Stimulated activated naive CD4-positive, alpha-beta T cell (primary cell): ENCODE results near the gene FAM53B.

ENCODE experiments used
- DNase-seq, 6 experiments: peaks; one replicate each; lab custom pipeline; 2025; lab: John Stamatoyannopoulos, UW

FAM53B gene

DNA sequence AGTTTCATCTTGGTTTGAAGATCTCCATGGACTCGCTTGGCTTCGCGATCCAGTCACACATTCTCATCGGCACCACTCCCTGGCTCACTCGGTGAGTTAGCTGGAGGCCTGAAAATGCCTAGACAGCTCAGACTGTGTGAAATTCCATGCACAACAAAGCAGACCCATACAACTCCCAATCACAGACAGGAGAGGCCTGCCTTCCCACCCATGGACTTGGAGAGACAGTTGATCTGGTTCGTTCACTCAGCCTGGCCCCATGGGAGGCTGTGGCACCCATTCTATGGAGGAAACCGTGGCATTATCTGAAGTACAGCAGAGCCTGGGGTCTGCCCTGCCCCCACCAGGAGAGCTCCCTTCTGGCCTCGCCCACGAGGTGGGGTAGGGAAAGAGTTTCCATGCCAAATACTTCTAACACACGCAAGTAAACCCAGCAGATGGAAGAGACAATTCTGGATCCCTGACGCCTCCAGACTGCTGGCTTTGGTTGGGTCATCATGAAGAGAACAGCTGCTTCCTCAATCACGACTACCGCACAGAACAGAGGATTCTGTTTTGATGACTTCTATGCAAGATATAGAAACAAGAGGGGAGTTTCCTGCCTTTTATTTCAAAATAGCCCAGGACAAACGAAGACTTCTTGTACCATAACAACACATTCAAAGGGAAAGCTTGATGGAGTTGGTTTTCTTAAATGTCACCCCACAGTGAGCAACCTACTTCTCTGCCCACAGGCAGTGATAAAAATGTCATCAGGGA lies 15.9 kb downstream of the FAM53B start:
- peak in 3 of 6 experiments; percentile 23 to 69 (median 63) for DNase-seq

DNA sequence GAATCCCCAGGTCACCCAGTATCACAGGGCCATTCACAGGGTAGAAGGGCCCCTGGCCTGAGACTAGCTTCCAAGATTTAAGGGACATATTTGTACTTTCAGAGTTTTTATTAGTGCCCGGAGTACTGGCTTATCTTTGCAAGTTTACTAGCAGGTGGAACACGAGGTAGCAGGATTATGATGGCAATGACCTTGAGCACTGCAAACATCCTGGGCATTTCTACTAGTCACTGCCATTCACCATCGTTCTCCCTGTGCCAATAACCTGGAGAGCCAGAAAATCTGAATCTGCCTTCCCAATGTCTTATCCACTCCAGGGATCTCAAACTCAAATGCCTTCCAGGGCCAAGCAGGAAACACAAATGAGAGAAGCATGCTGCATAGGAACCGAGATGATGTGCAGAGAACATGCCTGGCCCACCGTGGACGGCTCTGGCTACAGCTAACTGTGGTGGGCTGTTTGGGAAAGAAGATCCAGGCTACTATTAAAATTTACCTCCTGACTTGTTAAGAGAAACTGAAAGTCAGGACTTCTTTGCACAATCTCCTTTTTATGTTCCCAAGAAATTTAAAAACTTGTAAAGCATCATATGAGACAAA lies 16.7 kb downstream of the FAM53B start:
- DNase-seq = no peak

GRCh38 chr10:124725791-124726190 lies 18.4 kb downstream of the FAM53B start:
- no peak for DNase-seq

GRCh38 chr10:124725171-124725631 lies 19.0 kb downstream of the FAM53B start:
- no peak for DNase-seq

DNA sequence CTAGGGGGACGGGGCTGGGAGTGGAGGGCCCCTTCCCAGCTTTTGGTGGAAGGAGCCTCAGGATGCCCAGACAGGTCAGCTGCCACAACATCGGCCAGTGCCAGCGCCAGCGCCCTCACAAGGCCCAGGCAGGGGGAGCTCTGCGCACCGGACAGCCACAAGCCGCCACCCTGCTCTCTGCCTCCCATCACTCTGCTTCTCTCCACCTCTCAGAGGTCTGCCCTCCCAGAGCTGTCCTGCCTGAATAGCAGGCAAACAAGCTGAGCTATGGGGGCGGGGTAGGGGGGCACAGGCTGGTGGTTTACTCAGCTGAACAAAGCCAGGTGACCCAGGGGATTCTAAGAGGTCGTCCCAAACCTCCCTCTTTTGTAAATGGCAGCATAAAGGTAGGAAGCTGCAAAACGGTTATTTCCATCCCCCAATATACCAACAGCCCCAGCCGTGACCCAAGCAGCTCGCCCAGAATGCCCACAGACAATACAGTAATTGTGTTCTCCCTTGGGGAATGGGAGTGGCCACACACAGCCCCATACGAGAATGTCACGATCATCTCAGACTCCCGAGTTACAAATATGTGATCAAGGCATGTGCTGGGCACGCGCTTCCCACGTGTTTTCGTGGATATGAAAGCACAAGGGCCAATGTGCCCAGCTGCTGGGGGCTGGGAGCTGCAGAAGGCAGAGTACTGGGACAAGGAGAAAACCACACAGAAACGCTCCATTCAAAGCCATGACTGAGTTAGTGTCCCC lies 19.7 kb downstream of the FAM53B start:
- DNase-seq = no peak

DNA sequence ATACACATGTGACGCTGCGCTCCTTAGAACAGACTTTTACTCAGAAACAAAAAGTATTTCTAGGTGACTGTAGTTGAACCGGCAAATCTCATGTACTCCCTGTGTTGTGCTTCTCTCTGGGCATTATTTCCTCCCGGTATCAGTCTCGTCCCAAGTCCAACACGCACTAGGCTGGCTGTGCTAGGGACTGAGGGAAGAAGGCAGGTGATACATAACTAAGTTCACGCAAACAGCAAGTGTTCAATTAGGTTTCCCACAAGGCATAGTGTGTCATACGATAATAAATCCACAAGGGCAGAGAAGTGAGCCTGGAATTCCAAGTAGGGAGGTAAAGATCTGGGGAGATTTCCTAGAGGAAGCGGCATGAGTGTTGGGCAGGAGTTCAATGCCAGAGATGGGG lies 20.4 kb downstream of the FAM53B start:
- DNase-seq = no peak

GRCh38 chr10:124722798-124723783 lies 21.1 kb downstream of the FAM53B start:
- DNase-seq = peak in 4 of 6 experiments; percentile 17 to 47 (median 25)

DNA sequence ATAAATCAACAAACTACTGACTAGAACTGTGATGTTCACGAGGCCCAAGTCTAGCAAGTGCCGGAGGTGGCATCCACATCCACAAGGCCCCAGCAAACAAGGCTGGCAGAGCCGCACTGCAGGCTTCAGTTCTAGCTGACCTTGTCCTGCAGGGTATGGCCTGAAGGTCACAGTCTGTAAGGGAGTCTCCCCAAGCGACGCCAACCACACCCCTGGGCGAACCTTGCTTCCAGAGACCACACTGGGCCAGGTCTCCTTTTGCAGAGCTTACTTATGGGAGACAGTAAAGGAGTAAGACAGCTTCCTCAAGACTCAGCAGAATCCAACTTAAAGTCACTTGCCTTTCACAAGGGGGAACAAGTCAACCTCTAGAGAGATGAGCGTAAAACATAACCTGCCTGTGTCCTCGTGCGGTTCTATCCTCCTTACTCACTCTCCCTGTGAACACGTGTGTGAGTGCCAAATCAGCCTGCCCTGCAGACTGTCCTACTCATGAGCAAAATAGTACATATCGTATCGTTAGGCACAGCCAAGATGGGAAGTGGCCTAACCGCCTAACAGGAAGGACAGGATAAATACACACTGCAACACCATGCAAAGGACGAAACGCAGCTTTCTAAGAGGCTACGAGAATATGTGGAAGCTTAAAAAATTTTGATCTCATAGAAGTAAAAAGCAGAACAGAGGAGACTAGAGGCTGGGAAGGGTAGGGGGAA lies 22.7 kb downstream of the FAM53B start:
- DNase-seq = peak in 1 of 6 experiments; percentile 11

DNA sequence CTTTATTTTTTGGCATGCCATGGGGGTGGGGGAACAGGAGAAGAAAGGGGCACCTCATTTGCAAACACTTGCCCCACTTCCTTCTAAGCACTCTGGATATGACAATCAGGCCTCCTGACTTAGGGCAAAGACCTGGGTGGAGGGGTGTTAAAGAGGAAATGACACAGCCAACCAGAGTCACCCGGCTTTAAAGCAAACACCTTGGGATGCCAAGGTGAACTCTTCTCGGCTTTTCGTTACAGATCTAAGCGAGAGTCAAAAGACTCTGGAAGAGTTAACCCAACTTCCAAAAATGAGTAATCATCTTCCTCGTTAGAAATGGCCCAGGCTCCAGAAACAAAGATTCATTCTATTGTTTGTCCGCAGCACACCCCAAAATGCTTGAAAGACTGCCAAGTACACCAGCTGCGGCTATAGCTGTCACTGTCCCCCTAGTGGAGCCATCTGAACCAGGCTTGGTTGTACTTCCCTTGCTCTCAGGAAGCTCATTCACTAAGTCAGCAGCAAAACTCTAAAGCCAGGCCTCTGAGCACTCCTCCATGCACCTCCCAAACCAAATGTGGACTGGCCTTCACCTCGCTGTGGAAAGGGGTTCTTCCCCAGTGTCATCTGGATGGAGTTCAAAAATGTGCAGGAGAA lies 24.8 kb downstream of the FAM53B start:
- DNase-seq = peak; percentile 47 to 90 (median 70)

DNA sequence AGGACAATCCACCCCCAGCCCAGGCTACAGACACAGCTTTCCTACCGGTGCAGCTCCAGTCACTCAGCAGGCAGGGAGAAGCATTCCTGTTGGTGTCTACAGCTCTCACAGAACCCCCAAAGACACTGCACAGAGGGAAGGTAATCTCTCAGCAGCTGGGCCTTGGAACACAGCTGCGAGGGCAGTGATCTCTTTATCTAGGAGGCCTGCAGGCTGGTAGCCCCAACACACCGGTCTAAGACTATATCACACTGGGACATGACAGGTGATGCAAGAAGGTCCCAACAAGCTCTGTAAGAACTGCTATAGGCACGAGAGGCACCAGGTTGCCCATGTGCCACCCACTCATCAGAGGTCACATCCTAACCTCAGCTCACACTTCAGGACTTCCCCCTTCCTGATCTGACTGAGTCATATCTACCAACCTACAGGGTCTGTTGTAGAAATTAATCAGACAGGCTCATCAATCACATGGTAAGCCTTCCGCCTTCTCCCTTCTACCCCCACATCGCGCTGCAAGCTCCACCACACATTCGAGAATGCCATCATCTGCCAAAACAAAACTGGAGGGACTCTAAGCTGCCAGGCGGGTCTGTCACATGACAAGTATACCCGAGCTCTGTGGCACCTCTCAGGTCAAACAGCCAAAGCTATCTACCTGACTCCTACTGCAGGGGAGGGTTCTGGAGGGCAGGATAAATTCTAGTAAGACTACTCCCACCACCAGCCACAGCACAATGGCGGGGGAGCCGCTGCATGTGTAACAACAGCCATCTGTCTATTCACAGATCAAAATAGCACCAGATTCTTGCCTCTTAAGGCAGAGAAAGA lies 26.1 kb downstream of the FAM53B start:
- DNase-seq = peak; percentile 31 to 72 (median 64)

DNA sequence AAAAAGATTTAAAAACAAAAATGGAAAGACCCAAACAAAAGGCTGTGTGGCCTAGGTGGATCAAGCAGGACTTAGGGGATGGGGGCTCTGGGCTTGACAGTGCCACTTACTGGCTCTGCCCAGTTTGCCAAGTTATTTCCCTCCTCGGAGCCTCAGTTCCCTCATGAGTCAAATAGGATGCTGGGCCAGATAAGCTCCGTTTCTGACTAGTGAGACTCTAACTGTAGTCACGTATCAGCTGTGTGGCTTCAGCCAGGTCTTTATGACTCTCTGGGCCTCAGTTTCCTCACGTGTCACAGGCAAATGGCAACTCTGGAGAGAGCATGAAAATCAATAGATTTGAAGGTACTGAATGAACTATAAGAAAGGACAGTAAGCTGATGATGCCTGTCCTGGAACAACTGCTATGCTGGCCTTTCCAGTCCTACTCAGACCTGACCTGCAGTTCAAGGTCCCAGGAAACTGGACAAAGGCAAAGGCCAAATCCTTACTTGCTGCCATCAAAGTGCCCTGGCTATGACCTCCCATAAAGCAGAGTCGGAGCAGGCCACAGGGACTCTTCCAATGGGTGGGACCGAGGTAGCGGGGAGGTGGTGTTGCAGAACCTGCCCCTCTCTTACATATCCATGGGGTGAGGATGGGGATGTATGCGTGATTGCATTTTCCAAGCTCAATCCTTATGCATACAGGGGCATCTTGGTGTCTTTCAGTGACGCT lies 27.0 kb downstream of the FAM53B start:
- no peak for DNase-seq

- DNase-seq = no peak
Observed at GRCh38 chr10:124716369-124716768, 27.8 kb downstream of the FAM53B start.

DNA sequence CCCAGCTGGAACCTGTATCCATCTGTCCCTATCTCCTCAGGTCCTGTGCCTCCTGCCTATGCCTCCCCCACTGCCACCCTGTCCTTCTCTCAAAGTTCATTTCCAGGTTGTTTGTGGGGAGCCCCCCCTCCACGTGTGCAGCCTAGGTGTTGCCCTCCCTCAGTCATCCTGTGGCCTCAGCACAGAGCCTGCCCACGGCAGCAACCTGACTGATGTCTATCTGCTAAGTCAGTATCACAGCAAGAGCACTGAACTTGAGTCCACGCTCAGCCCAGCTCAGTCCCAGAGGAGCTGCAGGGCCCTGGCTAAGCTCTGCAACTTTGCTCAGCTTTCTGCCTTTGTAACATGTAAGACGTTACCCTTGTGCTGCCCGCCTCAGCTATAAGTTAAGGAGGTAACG lies 28.7 kb downstream of the FAM53B start:
- no peak for DNase-seq

DNA sequence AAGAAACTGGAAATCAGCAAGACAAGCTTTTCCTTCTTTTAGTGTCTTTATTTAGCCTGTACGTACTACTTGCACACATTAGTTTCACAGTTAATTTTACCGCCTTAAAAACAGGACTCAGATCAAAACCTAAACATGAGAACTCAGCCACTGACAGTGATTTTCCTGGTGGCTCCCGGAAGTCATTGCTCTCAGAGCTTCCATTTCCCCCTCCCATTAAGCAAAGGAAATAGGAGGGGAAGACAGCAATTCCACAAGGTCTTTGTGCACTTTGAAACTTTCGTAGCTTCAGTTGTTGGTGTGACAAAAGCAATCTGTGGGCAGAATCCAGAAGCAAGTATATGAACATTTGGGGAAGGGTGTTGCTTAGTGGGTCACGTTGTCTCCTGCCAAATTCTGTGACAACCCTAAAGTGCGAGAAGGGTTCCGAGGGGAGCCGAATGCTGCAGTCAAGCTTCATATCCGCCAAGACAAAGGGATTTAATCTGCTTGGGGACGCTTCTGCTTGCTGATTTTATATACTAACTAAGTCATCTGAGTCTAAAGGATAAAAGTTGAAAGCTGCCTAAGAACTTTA lies 30.4 kb downstream of the FAM53B start:
- DNase-seq = no peak

DNA sequence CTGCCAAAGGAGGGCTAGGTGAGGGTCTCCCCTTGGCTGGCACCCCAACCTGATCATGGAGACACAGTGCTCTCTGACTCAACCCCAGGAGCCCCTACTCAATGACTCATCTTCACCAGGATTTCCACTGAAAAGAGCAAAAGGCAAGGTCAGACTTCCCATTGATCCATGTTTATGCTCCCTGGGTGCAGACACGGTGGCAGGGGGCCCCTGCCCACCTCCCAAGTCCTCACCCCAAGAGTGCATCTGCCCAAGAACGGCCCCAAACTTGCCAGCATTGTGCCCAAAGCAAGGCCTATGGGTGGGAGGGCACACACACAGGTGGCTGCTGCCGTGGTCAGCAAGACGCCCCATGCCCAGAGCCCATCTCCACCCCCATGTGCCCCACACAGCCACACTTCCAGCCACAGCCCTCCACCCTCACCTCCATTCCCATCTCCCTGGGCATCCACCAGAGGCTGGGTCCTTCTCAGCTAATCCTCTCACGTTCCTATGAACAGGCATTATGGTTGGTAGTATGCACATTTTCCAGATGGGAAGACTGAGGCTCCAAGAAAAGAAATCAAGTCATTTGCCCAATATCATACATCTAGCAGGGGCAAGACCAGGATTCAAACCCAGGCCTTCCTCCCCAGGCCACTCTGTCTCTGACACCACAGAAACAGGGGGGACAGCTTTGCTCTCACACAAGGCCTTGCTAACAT lies 31.3 kb downstream of the FAM53B start:
- DNase-seq = no peak

GRCh38 chr10:124711145-124711544 lies 33.0 kb downstream of the FAM53B start:
- DNase-seq = no peak

DNA sequence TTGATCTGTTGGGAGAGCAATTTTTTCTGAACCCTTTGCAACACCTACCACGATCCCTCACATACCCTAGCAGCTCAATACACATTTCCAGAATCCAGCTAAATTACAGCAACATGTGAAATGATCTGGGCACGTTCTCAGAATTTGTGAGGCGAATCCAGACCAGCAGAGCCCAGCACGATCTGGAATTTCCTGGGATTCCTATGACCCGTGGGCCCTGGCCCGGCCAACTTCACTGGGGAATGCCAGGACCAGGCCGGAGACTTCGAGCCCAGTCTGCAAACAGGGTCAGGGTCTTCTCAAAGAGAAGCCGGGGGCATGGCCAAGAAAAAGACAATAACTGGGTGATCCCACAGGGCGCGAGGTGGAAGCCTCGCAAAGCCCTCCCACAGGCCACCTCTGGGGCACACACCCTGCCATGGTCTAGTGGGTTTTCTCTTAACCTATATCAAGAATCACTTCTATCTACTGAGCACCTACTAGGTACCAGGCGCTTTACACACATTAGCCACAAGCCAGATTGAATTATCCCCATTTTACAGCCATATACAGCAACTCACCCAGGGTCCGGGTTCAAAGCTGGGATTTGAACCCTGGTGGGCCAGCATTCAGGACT lies 33.8 kb downstream of the FAM53B start:
- DNase-seq = no peak
